Lower leg skin (tissue), 4 donors: ENCODE results near the gene MYO1E. TPM values are rescaled to one million over a fixed set of nuclear protein-coding genes. Genes with fewer than 3 reads are reported as not detected.

Experiments used
- DNase-seq, 2 donors: peaks; one replicate each; pipeline ENCODE4 v3.0.0-alpha.2; 2019; ENCODE audit warnings: low spot score in 2 of 2
- H3K4me3 ChIP-seq: fragments of 200-600 bp; sonication (generic); 2 replicates; pipeline ENCODE4 v1.5.1; 2017; ENCODE audit warnings: mild to moderate bottlenecking, low read depth; ENCODE audit not compliant: poor library complexity, severe bottlenecking
- POLR2A ChIP-seq, 2 donors: fragments of 450-650 bp; IDR thresholded peaks; one replicate each; pipeline ENCODE4 v1.6.1; 2016 to 2017; ENCODE audit warnings: antibody characterized with exemption in 2 of 2, mild to moderate bottlenecking in 1 of 2, moderate library complexity in 1 of 2
- WGBS, 2 donors: methylation state at CpG; one replicate each; pipeline ENCODE4 v1.1.5; 2018; 5-methylcytosine and 5-hydroxymethylcytosine counted together
- intact Hi-C: fragments of 100-400 bp; cut with DNase I; formaldehyde crosslinking; loops from one replicate; pipeline ENCODE4 v1.15.0; 2023; ENCODE audit warnings: low total_unique reads
- total RNA-seq, 4 donors: library from RNA; depleted of rRNA; stranded (reverse); fragments of >200 nt; gene quantifications; one replicate each; pipeline ENCODE4 v1.1.0, GENCODE V29; 2016
- TF ChIP-seq, protein P1 (sequence below), 3 donors: fragments of 450-650 bp; IDR thresholded peaks; one replicate each; pipeline ENCODE4 v1.5.1; 2016; ENCODE audit warnings: antibody characterized with exemption in 3 of 3, mild to moderate bottlenecking in 3 of 3, moderate library complexity in 2 of 3

The MYO1E gene
- total RNA-seq, 4 donors from 2014 or later, result 134 to 218 (median 183) TPM

DNA sequence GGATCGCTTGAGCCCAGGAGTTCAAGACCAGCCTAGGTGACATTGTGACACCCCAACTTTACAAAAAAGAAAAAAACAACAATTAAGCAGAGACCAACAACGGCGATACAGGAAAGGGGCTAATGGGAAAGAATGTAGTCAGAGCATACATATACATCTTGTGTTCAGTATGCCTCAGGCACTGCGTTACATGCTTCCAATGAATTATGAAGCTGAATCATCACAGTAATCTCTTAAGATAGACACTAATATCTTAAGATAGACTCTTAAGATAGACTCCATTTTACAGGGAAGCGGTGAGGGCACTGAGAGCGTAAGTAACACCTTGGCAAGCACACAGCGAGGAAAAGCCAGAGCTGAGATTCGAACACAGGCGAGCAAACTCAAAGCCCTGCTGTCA is 172.1 kb downstream of the MYO1E start:
- H3K4me3 ChIP-seq, result no peak overlapping the region
- DNase-seq, result no peak
- TF ChIP-seq, protein P1, sequence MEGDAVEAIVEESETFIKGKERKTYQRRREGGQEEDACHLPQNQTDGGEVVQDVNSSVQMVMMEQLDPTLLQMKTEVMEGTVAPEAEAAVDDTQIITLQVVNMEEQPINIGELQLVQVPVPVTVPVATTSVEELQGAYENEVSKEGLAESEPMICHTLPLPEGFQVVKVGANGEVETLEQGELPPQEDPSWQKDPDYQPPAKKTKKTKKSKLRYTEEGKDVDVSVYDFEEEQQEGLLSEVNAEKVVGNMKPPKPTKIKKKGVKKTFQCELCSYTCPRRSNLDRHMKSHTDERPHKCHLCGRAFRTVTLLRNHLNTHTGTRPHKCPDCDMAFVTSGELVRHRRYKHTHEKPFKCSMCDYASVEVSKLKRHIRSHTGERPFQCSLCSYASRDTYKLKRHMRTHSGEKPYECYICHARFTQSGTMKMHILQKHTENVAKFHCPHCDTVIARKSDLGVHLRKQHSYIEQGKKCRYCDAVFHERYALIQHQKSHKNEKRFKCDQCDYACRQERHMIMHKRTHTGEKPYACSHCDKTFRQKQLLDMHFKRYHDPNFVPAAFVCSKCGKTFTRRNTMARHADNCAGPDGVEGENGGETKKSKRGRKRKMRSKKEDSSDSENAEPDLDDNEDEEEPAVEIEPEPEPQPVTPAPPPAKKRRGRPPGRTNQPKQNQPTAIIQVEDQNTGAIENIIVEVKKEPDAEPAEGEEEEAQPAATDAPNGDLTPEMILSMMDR (IDR thresholded peaks at IDR 0.05), result no peak
- TF ChIP-seq POLR2A (IDR thresholded peaks at IDR 0.05), result no peak
- WGBS, 2 donors, result 77 to 86% methylated on average over 9 of the region's 9 CpGs
- intact Hi-C loops, result no loop called here

DNA sequence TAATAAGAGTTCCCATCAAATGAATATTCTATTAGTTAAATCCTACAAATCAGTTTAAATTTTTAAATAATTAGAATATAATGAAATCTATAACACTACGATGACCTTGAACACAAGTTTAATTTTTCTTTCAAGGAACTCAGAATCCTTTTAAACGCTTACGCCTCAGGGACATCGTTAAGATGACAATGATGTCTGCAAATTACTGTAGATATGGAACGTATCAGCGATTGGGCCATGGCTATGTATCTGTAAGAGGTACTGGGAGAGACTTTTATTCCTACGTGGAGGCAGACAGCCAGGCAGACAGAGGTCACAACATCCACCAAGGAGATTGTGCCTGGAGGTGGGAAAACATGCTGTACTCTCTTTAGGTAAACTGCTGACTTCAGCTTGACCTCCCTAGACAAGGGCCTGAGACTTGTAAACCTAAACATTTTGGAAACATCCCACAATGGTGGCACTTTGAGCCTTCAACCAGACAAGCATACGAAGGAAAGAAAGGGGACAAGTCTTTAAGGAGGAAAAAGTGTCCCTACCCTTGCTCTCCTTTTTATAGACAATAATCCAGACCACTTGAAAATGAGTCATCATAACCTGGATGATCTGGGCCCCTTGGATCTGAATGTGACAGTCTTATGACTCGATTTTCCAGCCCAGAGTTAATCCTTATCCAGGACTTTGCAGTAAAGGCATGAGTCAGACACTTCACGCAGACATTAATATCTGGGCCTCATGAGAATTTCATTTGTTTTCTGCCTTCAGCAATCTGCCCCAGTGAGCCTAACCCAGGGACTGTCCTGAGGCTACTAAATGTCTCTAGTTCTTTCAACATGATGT is 172.8 kb downstream of the MYO1E start:
- TF ChIP-seq, protein P1 (IDR thresholded peaks at IDR 0.05), result no peak
- no peak for TF ChIP-seq POLR2A (IDR thresholded peaks at IDR 0.05)
- WGBS, 2 donors, result 79 to 84% methylated on average over 10 of the region's 10 CpGs
- intact Hi-C loops, result no loop called here
- peak in 1 of 2 donors; percentile 32 for DNase-seq
- no peak overlapping the region for H3K4me3 ChIP-seq

DNA sequence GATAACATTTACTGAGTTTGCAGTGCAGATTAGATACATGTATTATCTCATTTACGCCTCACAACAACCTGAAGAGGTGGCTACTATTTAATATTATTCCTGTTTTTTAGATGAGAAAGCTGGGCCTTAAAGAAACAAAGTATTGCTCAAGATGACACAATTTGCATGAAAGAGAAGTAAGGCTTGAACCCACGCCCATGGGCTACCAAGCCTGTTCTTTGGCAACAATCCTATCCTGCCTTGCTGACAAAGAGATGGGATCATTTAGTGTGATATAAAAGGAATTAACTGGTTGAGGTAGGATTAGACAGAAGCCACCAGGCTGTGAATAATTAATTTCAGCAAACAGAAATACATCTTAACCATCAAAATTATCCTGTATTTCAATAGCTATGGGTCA is 175.2 kb downstream of the MYO1E start:
- TF ChIP-seq POLR2A (IDR thresholded peaks at IDR 0.05), result no peak
- TF ChIP-seq, protein P1 (IDR thresholded peaks at IDR 0.05), result no peak
- 62 to 75% methylated on average over 2 of the region's 2 CpGs for WGBS, 2 donors
- H3K4me3 ChIP-seq, result no peak overlapping the region
- intact Hi-C loops, result no loop called here
- no peak for DNase-seq

DNA sequence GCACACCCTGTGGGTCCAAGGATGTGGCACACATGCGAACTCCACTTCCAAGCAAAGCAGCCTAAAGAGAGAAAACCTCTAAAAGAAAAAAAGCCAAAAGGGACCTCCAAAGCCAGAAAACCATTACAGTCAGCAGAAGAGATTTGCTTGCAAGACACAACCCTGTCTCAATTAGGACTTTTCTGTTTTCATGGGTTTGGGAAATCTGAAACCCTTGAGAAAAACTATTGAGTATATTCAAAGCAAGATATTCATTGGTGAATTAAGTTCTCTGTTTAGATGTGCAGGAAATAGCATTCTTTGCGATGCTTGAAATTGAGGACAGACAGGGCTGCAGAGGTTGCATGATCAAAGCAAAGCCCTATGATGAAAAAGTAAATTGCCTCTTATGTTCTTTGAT is 176.3 kb downstream of the MYO1E start:
- intact Hi-C loops, result no loop called here
- DNase-seq, result no peak
- no peak overlapping the region for H3K4me3 ChIP-seq
- WGBS, 2 donors, result 95 to 98% methylated on average over 2 of the region's 2 CpGs
- TF ChIP-seq POLR2A (IDR thresholded peaks at IDR 0.05), result no peak
- TF ChIP-seq, protein P1 (IDR thresholded peaks at IDR 0.05), result no peak

DNA sequence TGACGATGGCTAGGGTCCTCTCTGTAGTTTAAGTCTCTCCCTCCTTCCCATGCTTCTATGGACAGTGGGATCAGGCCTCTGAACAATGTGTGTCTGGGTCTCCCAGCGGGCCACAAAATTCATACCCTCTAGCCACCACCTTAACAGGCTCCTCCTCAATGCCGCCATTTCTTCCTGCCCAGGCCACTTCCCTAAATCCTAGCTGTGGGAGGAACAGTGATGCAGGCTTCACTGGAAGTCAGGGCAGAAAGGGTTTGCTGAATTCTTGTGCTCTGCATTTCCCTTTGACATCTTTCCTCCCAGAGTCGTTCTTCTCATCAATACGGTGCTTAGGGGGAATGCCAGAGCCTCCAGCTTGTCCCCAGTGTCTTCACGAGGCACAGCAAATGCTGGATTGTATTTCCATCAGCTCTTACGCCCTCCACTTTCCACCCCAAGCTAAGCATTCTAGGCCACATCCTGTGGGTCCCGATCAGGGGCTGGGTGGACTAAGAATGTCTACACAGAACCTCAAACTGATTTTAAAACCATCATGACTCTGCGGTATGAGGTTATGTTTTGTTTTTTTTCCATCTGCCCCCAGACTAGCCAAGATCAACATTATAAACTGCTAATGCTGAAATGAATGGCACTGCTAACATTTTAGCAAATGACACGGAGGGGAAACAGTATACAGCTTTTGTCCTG is 177.9 kb downstream of the MYO1E start:
- intact Hi-C loops, result no loop called here
- H3K4me3 ChIP-seq, result no peak overlapping the region
- DNase-seq, result no peak
- 92 to 95% methylated on average over 10 of the region's 10 CpGs for WGBS, 2 donors
- TF ChIP-seq, protein P1 (IDR thresholded peaks at IDR 0.05), result no peak
- no peak for TF ChIP-seq POLR2A (IDR thresholded peaks at IDR 0.05)
